Fibroblast of mammary gland (primary cell): ENCODE measurements around the gene DTNA.

Experiments
- DNase-seq: peaks from one replicate; pipeline ENCODE4 v3.0.0-alpha.2; 2010; ENCODE audit warnings: low read depth
- H3K4me3 ChIP-seq: 2 replicates; pipeline ENCODE4 v1.5.1; 2011; ENCODE audit warnings: low read depth, mild to moderate bottlenecking, low read length, moderate library complexity; ENCODE audit not compliant: control insufficient read depth
- CTCF ChIP-seq: conservative IDR thresholded peaks from 2 replicates; pipeline ENCODE4 v1.5.1; 2011; ENCODE audit warnings: low read depth, low read length, inconsistent platforms; ENCODE audit not compliant: control insufficient read depth, insufficient read depth

The DTNA gene

GRCh38 chr18:34864836-34865497, 154.9 kb downstream of the DTNA start:
- TF ChIP-seq CTCF, result no peak
- H3K4me3 ChIP-seq, result no peak overlapping the region
- DNase-seq, result no peak

GRCh38 chr18:34866310-34866709, 156.2 kb downstream of the DTNA start:
- no peak for DNase-seq
- no peak for TF ChIP-seq CTCF

GRCh38 chr18:34866739-34867138, 156.6 kb downstream of the DTNA start:
- TF ChIP-seq CTCF, result peak; percentile 51
- H3K4me3 ChIP-seq, result no peak overlapping the region
- peak; percentile 33 for DNase-seq

More at GRCh38 chr18:34866310-34866709, 156.2 kb downstream of the DTNA start:
- H3K4me3 ChIP-seq, result no peak overlapping the region

DNA sequence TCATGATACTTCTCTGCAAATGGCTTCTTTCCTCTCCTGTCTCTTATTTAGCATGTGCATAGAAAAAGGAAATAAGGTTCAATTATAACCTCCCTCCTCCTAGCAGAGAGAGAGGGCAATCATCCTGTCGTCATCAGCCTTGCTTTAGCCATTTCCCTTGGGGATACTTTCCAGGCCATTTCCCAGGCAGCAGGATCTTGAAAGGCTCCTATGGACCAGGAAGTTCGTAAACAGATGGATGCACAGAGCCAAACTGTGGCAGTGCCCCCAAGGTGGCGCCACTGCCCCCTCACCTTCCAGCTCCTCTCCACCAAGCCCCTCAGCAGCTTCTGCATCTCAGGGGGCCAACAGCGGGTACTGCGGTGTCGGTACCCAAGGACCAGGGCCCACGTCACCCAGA, 157.4 kb downstream of the DTNA start:
- peak; percentile 49 for DNase-seq
- H3K4me3 ChIP-seq, result no peak overlapping the region
- TF ChIP-seq CTCF, result peak; percentile 30

DNA sequence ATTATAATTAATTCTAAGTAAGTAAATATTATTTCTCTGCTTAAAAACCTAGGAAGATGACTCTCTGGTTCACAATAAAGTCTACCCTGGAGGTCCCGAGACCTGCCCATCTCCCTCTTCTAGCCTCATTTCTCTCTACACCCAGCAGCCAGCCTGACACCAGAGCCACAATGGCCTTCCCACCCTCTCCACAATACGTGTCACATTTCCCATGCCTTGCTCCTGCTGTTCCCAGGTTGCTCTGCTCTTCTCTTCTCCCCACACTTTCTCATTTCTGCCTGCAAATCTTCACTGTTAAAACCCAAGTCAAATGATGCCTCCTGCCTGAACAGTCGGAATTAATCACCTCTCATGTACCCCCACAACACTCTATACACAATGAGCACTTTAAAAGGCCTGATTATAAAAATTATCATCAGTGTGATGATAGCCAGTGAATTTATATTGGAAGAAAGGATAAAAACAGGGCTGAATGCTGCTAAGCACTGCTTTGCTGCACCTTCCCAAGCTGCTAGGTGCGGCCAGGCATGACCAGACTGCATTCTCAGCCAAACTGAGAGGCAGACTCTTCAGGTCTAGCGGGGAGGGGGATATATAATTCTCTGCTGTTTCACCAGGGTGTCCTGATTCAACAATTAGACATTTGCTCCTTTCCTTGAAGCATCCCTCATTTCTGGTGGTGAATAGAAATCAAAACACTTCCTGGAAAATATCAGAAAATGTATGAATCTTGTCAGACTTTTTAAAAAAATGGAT, 160.6 kb downstream of the DTNA start:
- no peak for TF ChIP-seq CTCF
- no peak overlapping the region for H3K4me3 ChIP-seq
- no peak for DNase-seq

GRCh38 chr18:34871435-34871834, 161.3 kb downstream of the DTNA start:
- H3K4me3 ChIP-seq, result no peak overlapping the region
- no peak for TF ChIP-seq CTCF
- peak; percentile 15 for DNase-seq

DNA sequence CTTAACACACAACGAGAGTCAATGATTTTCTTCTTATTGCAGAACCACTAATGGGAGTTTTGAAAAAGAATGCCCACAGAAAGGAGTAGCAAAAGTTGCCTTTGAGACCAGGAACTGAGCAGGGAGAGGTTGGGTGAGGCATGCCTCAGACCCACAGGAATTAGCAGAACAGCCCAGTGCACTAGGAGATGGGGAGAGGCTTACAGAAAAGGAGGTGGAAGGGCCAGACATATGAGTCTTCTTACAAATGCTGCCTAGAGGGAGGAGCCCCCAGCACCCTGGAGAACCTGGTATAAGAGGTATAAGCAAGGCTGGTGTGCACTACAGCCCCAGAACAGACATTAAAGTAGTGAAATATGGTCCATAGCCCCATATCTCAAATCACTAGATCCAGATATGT, 162.0 kb downstream of the DTNA start:
- TF ChIP-seq CTCF, result no peak
- no peak for DNase-seq
- H3K4me3 ChIP-seq, result no peak overlapping the region
